LNCaP clone FGC (cell line): ENCODE results near the gene TCP11L2.

ENCODE experiments used
- DNase-seq: peaks from one replicate; pipeline ENCODE4 v3.0.0-alpha.2; 2011; ENCODE audit warnings: low read depth
- H3K4me3 ChIP-seq: 2 replicates; pipeline ENCODE4 v1.5.1; 2011; ENCODE audit warnings: mild to moderate bottlenecking, low read depth, low read length, control low read depth
- TF ChIP-seq, protein P1 (sequence below): IDR thresholded peaks from 2 replicates; pipeline ENCODE4 v1.5.1; 2012; ENCODE audit warnings: mild to moderate bottlenecking; ENCODE audit not compliant: control insufficient read depth, insufficient read depth; ENCODE audit errors: extremely low read depth

Gene TCP11L2

DNA sequence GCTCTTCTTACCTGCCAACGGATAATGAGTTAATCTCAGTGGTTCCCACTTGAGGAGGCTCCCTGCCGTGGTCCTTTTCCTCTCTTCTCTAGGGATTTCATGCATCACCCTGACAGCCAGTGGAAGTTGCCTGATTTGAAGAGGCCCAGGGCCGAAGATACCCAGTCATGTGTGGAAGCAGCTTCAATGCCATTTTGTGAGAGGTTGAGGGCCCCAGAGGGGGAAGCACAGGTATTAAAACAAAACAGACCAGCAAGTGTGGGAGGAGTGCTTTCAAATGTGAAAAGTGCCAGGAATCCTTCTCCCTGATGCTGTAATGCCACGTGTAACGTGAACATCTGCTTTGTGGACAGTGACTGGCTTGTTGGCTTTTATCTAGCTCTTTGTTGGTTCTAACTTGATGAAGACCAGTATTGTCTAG lies 1.5 kb downstream of the TCP11L2 start:
- TF ChIP-seq, protein P1, sequence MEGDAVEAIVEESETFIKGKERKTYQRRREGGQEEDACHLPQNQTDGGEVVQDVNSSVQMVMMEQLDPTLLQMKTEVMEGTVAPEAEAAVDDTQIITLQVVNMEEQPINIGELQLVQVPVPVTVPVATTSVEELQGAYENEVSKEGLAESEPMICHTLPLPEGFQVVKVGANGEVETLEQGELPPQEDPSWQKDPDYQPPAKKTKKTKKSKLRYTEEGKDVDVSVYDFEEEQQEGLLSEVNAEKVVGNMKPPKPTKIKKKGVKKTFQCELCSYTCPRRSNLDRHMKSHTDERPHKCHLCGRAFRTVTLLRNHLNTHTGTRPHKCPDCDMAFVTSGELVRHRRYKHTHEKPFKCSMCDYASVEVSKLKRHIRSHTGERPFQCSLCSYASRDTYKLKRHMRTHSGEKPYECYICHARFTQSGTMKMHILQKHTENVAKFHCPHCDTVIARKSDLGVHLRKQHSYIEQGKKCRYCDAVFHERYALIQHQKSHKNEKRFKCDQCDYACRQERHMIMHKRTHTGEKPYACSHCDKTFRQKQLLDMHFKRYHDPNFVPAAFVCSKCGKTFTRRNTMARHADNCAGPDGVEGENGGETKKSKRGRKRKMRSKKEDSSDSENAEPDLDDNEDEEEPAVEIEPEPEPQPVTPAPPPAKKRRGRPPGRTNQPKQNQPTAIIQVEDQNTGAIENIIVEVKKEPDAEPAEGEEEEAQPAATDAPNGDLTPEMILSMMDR: no peak
- no peak for DNase-seq
- no peak overlapping the region for H3K4me3 ChIP-seq

GRCh38 chr12:106304797-106305196 lies 2.3 kb downstream of the TCP11L2 start:
- H3K4me3 ChIP-seq: no peak overlapping the region
- TF ChIP-seq, protein P1: no peak
- DNase-seq: no peak

- DNase-seq: no peak
Measured at GRCh38 chr12:106305376-106305775, 2.8 kb downstream of the TCP11L2 start.

DNA sequence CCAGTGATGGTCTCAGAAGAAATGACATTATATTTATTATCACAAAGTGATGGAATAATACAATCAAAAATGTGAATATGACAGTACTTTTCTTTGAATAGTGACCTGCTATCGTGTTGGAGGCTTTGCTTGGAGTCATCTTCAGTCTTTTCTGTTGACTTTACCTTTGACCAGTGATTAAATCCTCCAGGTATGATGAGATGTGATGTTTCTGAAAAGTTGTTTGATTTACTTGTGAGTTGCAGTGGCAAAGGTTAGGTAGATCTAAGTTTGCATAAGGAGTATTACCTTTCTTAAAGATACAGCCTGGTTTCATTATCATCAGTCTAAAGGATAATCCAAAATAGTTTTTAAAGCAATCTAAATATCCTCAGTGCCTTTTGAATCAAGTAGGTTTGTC lies 4.6 kb downstream of the TCP11L2 start:
- no peak for DNase-seq
- TF ChIP-seq, protein P1: no peak
- no peak overlapping the region for H3K4me3 ChIP-seq

More at GRCh38 chr12:106305376-106305775, 2.8 kb downstream of the TCP11L2 start:
- TF ChIP-seq, protein P1: no peak
- H3K4me3 ChIP-seq: no peak overlapping the region

DNA sequence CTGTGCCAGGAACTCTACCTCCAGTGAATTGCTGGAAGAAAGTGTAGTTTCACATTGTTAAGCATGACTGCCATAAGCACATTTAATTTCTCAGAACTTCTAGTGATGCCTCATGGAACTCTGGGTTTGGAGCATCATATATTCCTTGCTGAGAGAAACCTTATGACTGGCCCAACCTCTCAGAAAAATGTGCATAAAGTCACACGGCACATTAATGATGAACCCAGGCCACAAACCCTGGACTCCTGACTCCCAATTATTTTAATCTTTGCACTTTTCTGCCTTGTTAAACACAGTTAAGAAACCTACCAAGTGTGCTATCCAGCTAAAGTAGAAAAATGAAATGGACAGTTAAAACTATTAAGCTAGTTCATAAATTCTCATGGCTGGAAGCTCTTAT lies 5.6 kb downstream of the TCP11L2 start:
- DNase-seq: no peak
- TF ChIP-seq, protein P1: no peak
- no peak overlapping the region for H3K4me3 ChIP-seq

- DNase-seq: no peak
- no peak overlapping the region for H3K4me3 ChIP-seq
- TF ChIP-seq, protein P1: no peak
Measured at GRCh38 chr12:106308611-106309010, 6.1 kb downstream of the TCP11L2 start.

DNA sequence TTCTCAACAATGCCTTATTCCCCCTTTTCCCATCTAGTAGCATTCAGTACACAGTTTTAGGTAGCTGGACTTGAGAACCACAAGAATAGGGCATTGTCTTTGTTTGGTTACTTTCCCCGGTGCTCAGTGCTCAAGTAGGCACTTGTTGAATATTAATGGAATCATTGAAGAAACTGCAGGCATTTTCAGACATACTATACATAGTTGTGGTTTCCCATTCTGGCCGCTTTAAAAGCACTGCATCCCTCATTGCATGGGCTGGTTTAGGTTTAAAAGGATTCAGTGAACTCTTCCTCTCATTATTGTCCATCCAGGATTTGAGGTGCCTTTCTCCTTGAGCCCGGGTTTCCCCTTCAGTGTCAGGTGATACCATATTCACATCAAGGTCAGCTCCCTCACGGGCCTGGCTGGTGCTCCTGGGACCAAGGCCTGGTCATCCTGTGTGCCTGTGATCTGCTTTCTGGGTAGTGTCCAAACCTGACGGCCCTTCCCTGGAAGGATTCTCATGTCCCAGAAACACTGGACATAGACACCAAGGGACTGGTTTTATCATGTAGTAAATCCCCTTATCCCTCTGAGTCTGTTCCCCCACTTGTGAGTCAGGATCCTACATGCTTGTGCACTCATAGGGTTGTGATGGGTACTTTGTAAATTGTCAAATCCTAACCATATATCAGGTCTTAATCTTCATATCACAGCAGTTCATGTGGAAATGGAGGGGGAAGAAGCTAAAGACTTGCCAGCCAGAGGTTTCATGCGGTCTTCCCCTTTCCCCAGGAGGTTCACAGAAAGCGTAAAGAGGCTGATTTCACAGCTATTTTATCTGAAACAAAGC lies 7.4 kb downstream of the TCP11L2 start:
- no peak for DNase-seq
- H3K4me3 ChIP-seq: no peak overlapping the region
- TF ChIP-seq, protein P1: no peak
